ENCODE measurements around the gene SCYL3. TPM values are rescaled to one million over a fixed set of nuclear protein-coding genes. Genes with fewer than 3 reads are reported as not detected.

The SCYL3 gene
- total and polyA plus RNA-seq, 11 donors, result 2.1 to 8.6 (median 6.1) TPM

- H3K4me3 ChIP-seq, result no peak overlapping the region
- ATAC-seq (no peak), DNase-seq (no peak)
- intact Hi-C loops (cut with DNase I), result no loop called here
- no peaks in the 10 kb centered on the region for H3K27me3 ChIP-seq
- H3K9me3 ChIP-seq, result no peaks in the 10 kb centered on the region
- H3K36me3 ChIP-seq, result peaks cover 0 to 65% (median 33%) of the 10 kb centered on the region in 9 donors
- TF ChIP-seq POLR2A (IDR thresholded peaks at IDR 0.05) (no peak), CTCF (IDR thresholded peaks at IDR 0.05) (no peak)
- H3K27ac ChIP-seq, result no peak overlapping the region
- WGBS, 4 donors, result 96 to 97% (median 97%) methylated on average over 3 of the region's 3 CpGs
- H3K4me1 ChIP-seq, result no peaks in the 10 kb centered on the region
Observed at GRCh38 chr1:169824153-169824552, 69.5 kb downstream of the SCYL3 start.

GRCh38 chr1:169821500-169821899, 72.2 kb downstream of the SCYL3 start:
- intact Hi-C loops (cut with DNase I), result no loop called here
- no peaks in the 10 kb centered on the region for H3K27me3 ChIP-seq
- DNase-seq, result no peak
- H3K4me3 ChIP-seq, result no peak overlapping the region
- 96 to 98% (median 97%) methylated on average over 7 of the region's 7 CpGs for WGBS, 4 donors
- H3K36me3 ChIP-seq, result peaks cover 0 to 39% (median 12%) of the 10 kb centered on the region in 9 donors
- no peak for ATAC-seq
- no peaks in the 10 kb centered on the region for H3K4me1 ChIP-seq
- H3K27ac ChIP-seq, result no peak overlapping the region
- TF ChIP-seq CTCF (IDR thresholded peaks at IDR 0.05), result no peak
- no peak for TF ChIP-seq POLR2A (IDR thresholded peaks at IDR 0.05)
- no peaks in the 10 kb centered on the region for H3K9me3 ChIP-seq

- no peak for ATAC-seq
- 91 to 98% (median 94%) methylated on average over 1 of the region's 1 CpG for WGBS, 4 donors
- Histone ChIP-seq H3K9me3 (no peaks in the 10 kb centered on the region), H3K4me1 (no peaks in the 10 kb centered on the region), H3K4me3 (no peak overlapping the region), H3K27ac (no peak overlapping the region), H3K27me3 (no peaks in the 10 kb centered on the region), H3K36me3 (peaks cover 0 to 5% (median 3%) of the 10 kb centered on the region in 9 donors)
- no peak for TF ChIP-seq POLR2A (IDR thresholded peaks at IDR 0.05)
- no peak for TF ChIP-seq CTCF (IDR thresholded peaks at IDR 0.05)
- intact Hi-C loops (cut with DNase I), result loop anchor here in 1 of 10 donors (10.0 kb wide), 1 partner anchor 352 kb away; no protein-coding TSS in a partner anchor
- no peak for DNase-seq
Observed at GRCh38 chr1:169816617-169817016, 77.1 kb downstream of the SCYL3 start.

- Histone ChIP-seq H3K27me3 (no peaks in the 10 kb centered on the region), H3K4me1 (no peaks in the 10 kb centered on the region), H3K9me3 (no peaks in the 10 kb centered on the region), H3K36me3 (peaks cover 0 to 5% (median 0%) of the 10 kb centered on the region in 9 donors), H3K27ac (no peak overlapping the region), H3K4me3 (no peak overlapping the region)
- 48 to 94% (median 81%) methylated on average over 2 of the region's 2 CpGs for WGBS, 4 donors
- ATAC-seq (no peak), DNase-seq (no peak)
- TF ChIP-seq POLR2A (IDR thresholded peaks at IDR 0.05) (no peak), CTCF (IDR thresholded peaks at IDR 0.05) (no peak)
- intact Hi-C loops (cut with DNase I), result loop anchor here in 2 of 10 donors (5.0 to 10.0 kb wide), 2 partner anchors 262 to 349 kb away; no protein-coding TSS in a partner anchor
Observed at GRCh38 chr1:169814265-169814664, 79.4 kb downstream of the SCYL3 start.
